Mucosa of descending colon (tissue), 3 donors: ENCODE measurements around the gene ALG3. TPM values are rescaled to one million over a fixed set of nuclear protein-coding genes. Genes with fewer than 3 reads are reported as not detected.

Source experiments
- ATAC-seq: fragments of 200-7000 bp; cut with Tn5 transposase; one replicate; pipeline ENCODE4 v1.9.1; 2020; ENCODE audit warnings: mild to moderate bottlenecking, moderate library complexity
- DNase-seq, 3 donors: peaks; one replicate each; pipeline ENCODE4 v3.0.0-alpha.2; 2020
- H3K36me3 ChIP-seq: fragments of 200-600 bp; one replicate; pipeline ENCODE4 v1.8.0; 2021; ENCODE audit warnings: low read depth, mild to moderate bottlenecking
- H3K4me1 ChIP-seq: fragments of 200-600 bp; one replicate; pipeline ENCODE4 v1.8.0; 2021; ENCODE audit warnings: low read depth, mild to moderate bottlenecking
- H3K4me3 ChIP-seq: fragments of 200-600 bp; one replicate; pipeline ENCODE4 v1.8.0; 2021; ENCODE audit warnings: mild to moderate bottlenecking
- H3K9me3 ChIP-seq: fragments of 200-600 bp; one replicate; pipeline ENCODE4 v1.8.0; 2021; ENCODE audit warnings: mild to moderate bottlenecking
- intact Hi-C, 2 donors: fragments of 100-400 bp; cut with DNase I in 1 of 2; cut with micrococcal nuclease in 1 of 2; formaldehyde crosslinking; loops; one replicate each; pipeline versions ENCODE4 v1.11.0 to v1.11.1; 2022; cut with DNase I, micrococcal nuclease
- total RNA-seq, 3 donors: library from RNA; stranded (reverse); fragmentation: NEBNext Ultra II Directional in 2 of 3; extraction: Animal tissue kit (Norgen Biotek cat#: 25700) in 2 of 3; gene quantifications; one replicate each; pipeline versions ENCODE4 v1.2.1 to v1.2.4, GENCODE V29; 2021 to 2023
- TF ChIP-seq, protein P1 (sequence below): fragments of 200-600 bp; IDR thresholded peaks from one replicate; pipeline ENCODE4 v1.8.0; 2022; ENCODE audit warnings: antibody characterized with exemption, mild to moderate bottlenecking
- donor health status: DM: no; HTN: no; CAD: no; lungs with moderate emphysema.
- donor health status: DM: no; HTN: no; CAD: no.
- donor health status: DM: no; HTN: yes; CAD: no.

The ALG3 gene
- total RNA-seq, 3 donors from 2014 or later = 30.8 to 39.9 (median 34.5) TPM

- peak in 2 of 3 donors; percentile 39 to 50 for DNase-seq
- peak; percentile 44 for ATAC-seq
- Histone ChIP-seq H3K9me3 (no peaks in the 10 kb centered on the region), H3K4me3 (no peak overlapping the region), H3K36me3 (no peaks in the 10 kb centered on the region), H3K4me1 (peaks cover 24% of the 10 kb centered on the region)
- TF ChIP-seq, protein P1, sequence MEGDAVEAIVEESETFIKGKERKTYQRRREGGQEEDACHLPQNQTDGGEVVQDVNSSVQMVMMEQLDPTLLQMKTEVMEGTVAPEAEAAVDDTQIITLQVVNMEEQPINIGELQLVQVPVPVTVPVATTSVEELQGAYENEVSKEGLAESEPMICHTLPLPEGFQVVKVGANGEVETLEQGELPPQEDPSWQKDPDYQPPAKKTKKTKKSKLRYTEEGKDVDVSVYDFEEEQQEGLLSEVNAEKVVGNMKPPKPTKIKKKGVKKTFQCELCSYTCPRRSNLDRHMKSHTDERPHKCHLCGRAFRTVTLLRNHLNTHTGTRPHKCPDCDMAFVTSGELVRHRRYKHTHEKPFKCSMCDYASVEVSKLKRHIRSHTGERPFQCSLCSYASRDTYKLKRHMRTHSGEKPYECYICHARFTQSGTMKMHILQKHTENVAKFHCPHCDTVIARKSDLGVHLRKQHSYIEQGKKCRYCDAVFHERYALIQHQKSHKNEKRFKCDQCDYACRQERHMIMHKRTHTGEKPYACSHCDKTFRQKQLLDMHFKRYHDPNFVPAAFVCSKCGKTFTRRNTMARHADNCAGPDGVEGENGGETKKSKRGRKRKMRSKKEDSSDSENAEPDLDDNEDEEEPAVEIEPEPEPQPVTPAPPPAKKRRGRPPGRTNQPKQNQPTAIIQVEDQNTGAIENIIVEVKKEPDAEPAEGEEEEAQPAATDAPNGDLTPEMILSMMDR = peak; percentile 65
- intact Hi-C loops = no loop called here
These were observed 21.3 kb downstream of the ALG3 start for GRCh38 chr3:184227481-184227935.

- Histone ChIP-seq H3K36me3 (no peaks in the 10 kb centered on the region), H3K9me3 (no peaks in the 10 kb centered on the region), H3K4me3 (no peak overlapping the region), H3K4me1 (peaks cover 2% of the 10 kb centered on the region)
- TF ChIP-seq, protein P1 = no peak
- ATAC-seq (no peak), DNase-seq (no peak)
- intact Hi-C loops = no loop called here
These were observed 24.8 kb downstream of the ALG3 start for GRCh38 chr3:184223946-184224345.

DNA sequence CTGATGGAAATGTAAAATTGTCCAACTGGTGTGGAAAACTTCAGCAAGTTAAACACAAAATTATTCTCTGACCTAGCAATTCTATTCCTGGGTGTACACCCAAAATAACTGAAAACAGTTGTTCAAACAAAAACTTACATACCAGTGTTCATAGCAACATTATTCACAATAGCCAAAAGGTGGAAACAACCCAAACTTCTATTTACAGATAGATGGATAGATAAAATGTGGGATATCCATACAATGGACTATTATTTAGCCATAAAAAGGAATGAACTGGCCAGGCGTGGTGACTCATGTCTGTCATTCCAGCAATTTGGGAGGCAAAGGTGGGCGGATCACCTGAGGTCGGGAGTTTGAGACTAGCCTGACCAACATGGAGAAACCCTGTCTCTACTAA, 26.2 kb downstream of the ALG3 start:
- no peaks in the 10 kb centered on the region for H3K4me1 ChIP-seq
- no peak overlapping the region for H3K4me3 ChIP-seq
- no peaks in the 10 kb centered on the region for H3K9me3 ChIP-seq
- H3K36me3 ChIP-seq = no peaks in the 10 kb centered on the region
- DNase-seq (no peak), ATAC-seq (no peak)
- intact Hi-C loops = no loop called here
- TF ChIP-seq, protein P1 = no peak

GRCh38 chr3:184218814-184219213, 29.9 kb downstream of the ALG3 start:
- ATAC-seq (no peak), DNase-seq (no peak)
- H3K9me3 ChIP-seq = no peaks in the 10 kb centered on the region
- no peak overlapping the region for H3K4me3 ChIP-seq
- TF ChIP-seq, protein P1 = no peak
- intact Hi-C loops = no loop called here
- no peaks in the 10 kb centered on the region for H3K4me1 ChIP-seq
- H3K36me3 ChIP-seq = no peaks in the 10 kb centered on the region

DNA sequence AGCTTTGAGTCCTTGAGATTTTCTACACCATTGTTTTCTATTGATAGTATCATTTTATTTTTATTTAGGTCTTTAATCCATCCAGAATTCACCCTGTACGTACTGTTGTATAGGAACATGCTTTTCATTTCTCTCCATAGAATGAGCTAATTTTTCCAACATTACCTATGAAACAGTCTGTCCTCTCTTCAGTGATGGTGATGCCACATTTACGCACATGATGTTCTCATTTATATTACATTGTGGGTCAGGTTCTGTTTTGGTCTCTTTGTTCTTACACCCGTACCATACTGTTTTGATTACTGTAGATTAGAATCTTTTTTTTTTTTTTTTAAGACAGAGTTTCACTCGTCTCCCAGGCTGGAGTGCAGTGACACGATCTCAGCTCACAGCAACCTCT, 37.0 kb downstream of the ALG3 start:
- Histone ChIP-seq H3K4me3 (no peak overlapping the region), H3K9me3 (no peaks in the 10 kb centered on the region), H3K4me1 (no peaks in the 10 kb centered on the region), H3K36me3 (no peaks in the 10 kb centered on the region)
- intact Hi-C loops = no loop called here
- DNase-seq (no peak), ATAC-seq (no peak)
- TF ChIP-seq, protein P1 = no peak

GRCh38 chr3:184211297-184211696, 37.5 kb downstream of the ALG3 start:
- DNase-seq (no peak), ATAC-seq (no peak)
- TF ChIP-seq, protein P1 = no peak
- H3K4me1 ChIP-seq = no peaks in the 10 kb centered on the region
- intact Hi-C loops = no loop called here
- no peaks in the 10 kb centered on the region for H3K36me3 ChIP-seq
- no peaks in the 10 kb centered on the region for H3K9me3 ChIP-seq
- no peak overlapping the region for H3K4me3 ChIP-seq
